GM08714 (cell line): Measurements from ENCODE around the gene OR4C12.
"Not testable (repeated sequence)": the region's sequence is repeated elsewhere in the genome, so short reads cannot be mapped to it uniquely, and the experiment has no call there.

ENCODE experiments used
- H3K4me3 ChIP-seq: fragments of 200-500 bp; sonication (Bioruptor generic); 2 replicates; pipeline ENCODE4 v1.5.1; 2014; ENCODE audit warnings: mild to moderate bottlenecking, low read length, inconsistent platforms
- ZNF274 ChIP-seq: IDR thresholded peaks from 2 replicates; pipeline ENCODE4 v1.6.1; 2012; ENCODE audit warnings: mild to moderate bottlenecking, low read depth, low read length

The OR4C12 gene

GRCh38 chr11:49982435-49982834, at the start of gene OR4C12:
TSS of gene OR4C12 (minus strand) at chr11:49982535. CDS start at chr11:49982501, 34 bp downstream.
- H3K4me3 ChIP-seq, result not testable (repeated sequence)

- H3K4me3 ChIP-seq, result no peak overlapping the region
- TF ChIP-seq ZNF274, result no peak
Measured at GRCh38 chr11:50030193-50030592, 47.9 kb upstream of the OR4C12 start.

GRCh38 chr11:49995565-49995964, 13.2 kb upstream of the OR4C12 start:
- no peak overlapping the region for H3K4me3 ChIP-seq
- no peak for TF ChIP-seq ZNF274

GRCh38 chr11:49973439-49973838, 8.9 kb downstream of the OR4C12 start:
- H3K4me3 ChIP-seq, result not testable (repeated sequence)

GRCh38 chr11:49952091-49952490, 30.2 kb downstream of the OR4C12 start, which contains the start of gene OR4C13:
TSS of gene OR4C13 (plus strand) at chr11:49952391. CDS start at chr11:49952423, 32 bp downstream.
- H3K4me3 ChIP-seq, result no peak within 1 kb of the TSS
- no peak for TF ChIP-seq ZNF274

- not testable (repeated sequence) for H3K4me3 ChIP-seq
Measured at GRCh38 chr11:49948701-49949100, 33.6 kb downstream of the OR4C12 start.
